Neural cell (in vitro differentiated cells): Measurements from ENCODE around the gene TMEM184C. TPM values are rescaled to one million over a fixed set of nuclear protein-coding genes. Genes with fewer than 3 reads are reported as not detected.

Experiments
- polyA plus RNA-seq: library from polyadenylated mRNA; depleted of rRNA; stranded (reverse); fragments of >200 nt; gene quantifications from 2 replicates; pipeline ENCODE4 v1.2.3, GENCODE V29; 2014

The TMEM184C gene
- polyA plus RNA-seq, 1 donor from 2014 or later: 48.8 TPM

Other genes starting within 250 kb of the TMEM184C start
- 0.19 and 0.20 TPM in 2 replicates for gene EDNRA, start 136.3 kb upstream of the TMEM184C start, polyA plus RNA-seq
- 19.3 and 23.6 TPM in 2 replicates for gene PRMT9, start 66.8 kb downstream of the TMEM184C start, polyA plus RNA-seq
- 1.1 and 1.2 TPM in 2 replicates for gene ARHGAP10, start 114.7 kb downstream of the TMEM184C start, polyA plus RNA-seq